Ishikawa (cell line): ENCODE results near the gene ITFG1.

ENCODE experiments used
- CEBPB ChIP-seq: IDR thresholded peaks from 2 replicates; pipeline ENCODE4 v1.6.1; 2012
- CREB1 ChIP-seq: IDR thresholded peaks from 2 replicates; pipeline ENCODE4 v1.6.1; 2012; ENCODE audit warnings: low read depth
- EGR1 ChIP-seq: IDR thresholded peaks from 2 replicates; pipeline ENCODE4 v1.6.1; 2012
- EP300 ChIP-seq: IDR thresholded peaks from 2 replicates; pipeline ENCODE4 v1.6.1; 2012; ENCODE audit warnings: borderline replicate concordance
- FOXM1 ChIP-seq: IDR thresholded peaks from 2 replicates; pipeline ENCODE4 v1.6.1; 2012; ENCODE audit warnings: low read depth, borderline replicate concordance
- NFIC ChIP-seq: IDR thresholded peaks from 2 replicates; pipeline ENCODE4 v1.6.1; 2012
- RAD21 ChIP-seq: IDR thresholded peaks from 2 replicates; pipeline ENCODE4 v1.6.1; 2012; ENCODE audit warnings: low read depth
- TAF1 ChIP-seq: IDR thresholded peaks from 2 replicates; pipeline ENCODE4 v1.6.1; 2012; ENCODE audit warnings: low read depth, mild to moderate bottlenecking
- TCF12 ChIP-seq: IDR thresholded peaks from 2 replicates; pipeline ENCODE4 v1.6.1; 2012; ENCODE audit warnings: low read depth
- TEAD4 ChIP-seq: IDR thresholded peaks from 2 replicates; pipeline ENCODE4 v1.6.1; 2012
- YY1 ChIP-seq: IDR thresholded peaks from 2 replicates; pipeline ENCODE4 v1.6.1; 2012; ENCODE audit warnings: low read depth
- ZBTB7A ChIP-seq: IDR thresholded peaks from 2 replicates; pipeline ENCODE4 v1.6.1; 2012; ENCODE audit warnings: low read depth
- TF ChIP-seq, protein P1 (sequence below): IDR thresholded peaks from 2 replicates; pipeline ENCODE4 v1.6.1; 2012
- TF ChIP-seq, protein P2 (sequence below): IDR thresholded peaks from 2 replicates; pipeline ENCODE4 v1.6.1; 2012; ENCODE audit warnings: low read depth, mild to moderate bottlenecking
- TF ChIP-seq, protein P3 (sequence below): IDR thresholded peaks from 2 replicates; pipeline ENCODE4 v1.6.1; 2012

Gene ITFG1

DNA sequence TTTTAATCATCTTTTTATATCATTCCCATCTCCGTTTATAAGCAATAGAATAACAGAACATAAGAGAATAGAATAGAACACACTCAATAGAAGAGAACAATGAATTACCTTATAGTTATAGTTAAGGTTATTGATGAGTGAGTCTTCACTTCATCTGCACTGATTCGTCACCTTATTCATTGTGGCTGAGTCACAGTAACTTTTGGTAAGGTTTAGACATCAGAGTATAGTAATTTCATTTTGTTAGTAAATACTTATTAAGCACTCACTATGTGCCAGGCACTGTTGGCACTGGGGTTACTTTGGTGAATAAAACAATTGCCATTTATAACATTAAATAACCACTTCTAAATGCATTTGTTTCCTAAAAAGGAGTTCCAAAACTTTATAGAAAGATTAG is 22.8 kb upstream of the ITFG1 start:
- TF ChIP-seq EP300 (no peak), ZBTB7A (no peak), YY1 (no peak), RAD21 (no peak), EGR1 (no peak), FOXM1 (no peak), TCF12 (no peak)
- TF ChIP-seq, protein P1, sequence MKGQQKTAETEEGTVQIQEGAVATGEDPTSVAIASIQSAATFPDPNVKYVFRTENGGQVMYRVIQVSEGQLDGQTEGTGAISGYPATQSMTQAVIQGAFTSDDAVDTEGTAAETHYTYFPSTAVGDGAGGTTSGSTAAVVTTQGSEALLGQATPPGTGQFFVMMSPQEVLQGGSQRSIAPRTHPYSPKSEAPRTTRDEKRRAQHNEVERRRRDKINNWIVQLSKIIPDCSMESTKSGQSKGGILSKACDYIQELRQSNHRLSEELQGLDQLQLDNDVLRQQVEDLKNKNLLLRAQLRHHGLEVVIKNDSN, result no peak
- TF ChIP-seq, protein P2, sequence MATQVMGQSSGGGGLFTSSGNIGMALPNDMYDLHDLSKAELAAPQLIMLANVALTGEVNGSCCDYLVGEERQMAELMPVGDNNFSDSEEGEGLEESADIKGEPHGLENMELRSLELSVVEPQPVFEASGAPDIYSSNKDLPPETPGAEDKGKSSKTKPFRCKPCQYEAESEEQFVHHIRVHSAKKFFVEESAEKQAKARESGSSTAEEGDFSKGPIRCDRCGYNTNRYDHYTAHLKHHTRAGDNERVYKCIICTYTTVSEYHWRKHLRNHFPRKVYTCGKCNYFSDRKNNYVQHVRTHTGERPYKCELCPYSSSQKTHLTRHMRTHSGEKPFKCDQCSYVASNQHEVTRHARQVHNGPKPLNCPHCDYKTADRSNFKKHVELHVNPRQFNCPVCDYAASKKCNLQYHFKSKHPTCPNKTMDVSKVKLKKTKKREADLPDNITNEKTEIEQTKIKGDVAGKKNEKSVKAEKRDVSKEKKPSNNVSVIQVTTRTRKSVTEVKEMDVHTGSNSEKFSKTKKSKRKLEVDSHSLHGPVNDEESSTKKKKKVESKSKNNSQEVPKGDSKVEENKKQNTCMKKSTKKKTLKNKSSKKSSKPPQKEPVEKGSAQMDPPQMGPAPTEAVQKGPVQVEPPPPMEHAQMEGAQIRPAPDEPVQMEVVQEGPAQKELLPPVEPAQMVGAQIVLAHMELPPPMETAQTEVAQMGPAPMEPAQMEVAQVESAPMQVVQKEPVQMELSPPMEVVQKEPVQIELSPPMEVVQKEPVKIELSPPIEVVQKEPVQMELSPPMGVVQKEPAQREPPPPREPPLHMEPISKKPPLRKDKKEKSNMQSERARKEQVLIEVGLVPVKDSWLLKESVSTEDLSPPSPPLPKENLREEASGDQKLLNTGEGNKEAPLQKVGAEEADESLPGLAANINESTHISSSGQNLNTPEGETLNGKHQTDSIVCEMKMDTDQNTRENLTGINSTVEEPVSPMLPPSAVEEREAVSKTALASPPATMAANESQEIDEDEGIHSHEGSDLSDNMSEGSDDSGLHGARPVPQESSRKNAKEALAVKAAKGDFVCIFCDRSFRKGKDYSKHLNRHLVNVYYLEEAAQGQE, result no peak
- TF ChIP-seq, protein P3, sequence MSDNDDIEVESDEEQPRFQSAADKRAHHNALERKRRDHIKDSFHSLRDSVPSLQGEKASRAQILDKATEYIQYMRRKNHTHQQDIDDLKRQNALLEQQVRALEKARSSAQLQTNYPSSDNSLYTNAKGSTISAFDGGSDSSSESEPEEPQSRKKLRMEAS, result no peak

DNA sequence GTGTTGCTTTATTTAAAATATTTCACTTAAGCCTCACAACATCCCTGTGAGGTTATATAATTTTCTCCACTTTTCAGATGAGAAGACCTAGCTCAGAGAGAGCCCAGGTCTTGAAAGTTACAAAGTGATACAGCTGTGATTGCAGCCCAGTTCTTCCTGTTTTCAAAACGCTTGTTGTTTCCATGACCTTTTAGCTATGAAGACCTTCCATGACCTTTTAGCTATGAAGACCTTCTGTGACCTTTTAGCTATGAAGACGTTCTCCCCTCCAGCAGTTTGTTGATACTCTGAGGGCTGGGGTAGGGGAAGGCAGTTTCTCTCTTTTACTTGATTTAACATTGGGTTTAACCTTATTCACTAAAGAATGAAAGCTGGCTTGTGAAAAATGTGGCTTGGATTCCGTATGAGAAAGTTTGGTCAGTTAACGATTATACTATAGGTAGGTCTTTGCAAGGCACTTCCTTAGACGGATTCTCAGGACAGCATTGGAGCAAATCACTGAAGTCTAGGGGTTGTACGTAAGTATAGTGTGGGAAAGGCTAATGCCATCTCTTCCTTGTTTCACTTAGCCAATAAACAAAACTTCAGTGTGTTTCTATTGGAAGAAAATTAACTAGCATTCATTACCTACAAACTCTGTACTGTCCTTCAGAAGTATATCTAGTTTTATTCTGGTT is 21.0 kb upstream of the ITFG1 start:
- TF ChIP-seq EP300 (no peak), TCF12 (no peak), CEBPB (no peak), TAF1 (no peak), RAD21 (no peak), TEAD4 (no peak)

DNA sequence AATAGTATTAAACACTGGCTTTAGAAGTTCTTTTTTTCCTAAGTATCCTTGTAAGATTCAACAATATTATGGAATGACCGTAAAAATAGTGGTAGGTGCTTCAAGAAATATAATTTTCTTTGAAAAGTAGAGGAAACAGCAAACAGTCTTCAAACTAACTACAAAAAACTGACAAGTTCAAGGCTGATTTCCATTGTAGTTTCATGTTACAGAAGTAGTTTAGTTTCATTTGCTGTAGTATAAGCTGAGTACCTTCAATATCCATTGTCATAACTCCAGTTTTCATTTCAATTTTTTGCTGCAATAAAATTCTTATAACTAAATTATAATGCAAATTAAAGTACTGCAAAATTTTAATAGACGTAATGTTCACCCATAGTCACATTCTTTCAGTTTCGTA is 19.5 kb upstream of the ITFG1 start:
- no peak for TF ChIP-seq ZBTB7A
- TF ChIP-seq CEBPB, result no peak
- TF ChIP-seq, protein P3, result no peak
- TF ChIP-seq EGR1, result no peak
- TF ChIP-seq TAF1, result no peak
- TF ChIP-seq TCF12, result no peak
- no peak for TF ChIP-seq CREB1

DNA sequence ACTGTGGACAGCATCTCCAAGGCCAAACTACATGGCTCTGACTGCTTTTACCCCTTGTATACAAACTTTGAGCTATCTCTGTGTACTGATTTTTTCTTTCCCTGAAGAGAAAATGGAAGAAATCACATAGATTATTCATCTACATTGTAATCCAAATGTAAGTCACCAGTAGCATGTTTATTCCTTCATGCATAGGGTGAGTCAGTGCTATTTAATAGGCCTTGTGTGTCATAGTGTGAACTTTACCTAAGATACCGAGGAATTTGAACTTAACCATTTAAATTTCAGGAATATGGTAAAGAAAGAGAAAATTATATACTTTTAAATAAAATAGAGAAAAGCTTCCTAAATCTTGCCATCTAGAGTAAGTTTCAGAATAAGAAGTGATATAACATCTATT is 16.8 kb upstream of the ITFG1 start:
- TF ChIP-seq TEAD4 (no peak), CREB1 (no peak), ZBTB7A (no peak), RAD21 (no peak)

DNA sequence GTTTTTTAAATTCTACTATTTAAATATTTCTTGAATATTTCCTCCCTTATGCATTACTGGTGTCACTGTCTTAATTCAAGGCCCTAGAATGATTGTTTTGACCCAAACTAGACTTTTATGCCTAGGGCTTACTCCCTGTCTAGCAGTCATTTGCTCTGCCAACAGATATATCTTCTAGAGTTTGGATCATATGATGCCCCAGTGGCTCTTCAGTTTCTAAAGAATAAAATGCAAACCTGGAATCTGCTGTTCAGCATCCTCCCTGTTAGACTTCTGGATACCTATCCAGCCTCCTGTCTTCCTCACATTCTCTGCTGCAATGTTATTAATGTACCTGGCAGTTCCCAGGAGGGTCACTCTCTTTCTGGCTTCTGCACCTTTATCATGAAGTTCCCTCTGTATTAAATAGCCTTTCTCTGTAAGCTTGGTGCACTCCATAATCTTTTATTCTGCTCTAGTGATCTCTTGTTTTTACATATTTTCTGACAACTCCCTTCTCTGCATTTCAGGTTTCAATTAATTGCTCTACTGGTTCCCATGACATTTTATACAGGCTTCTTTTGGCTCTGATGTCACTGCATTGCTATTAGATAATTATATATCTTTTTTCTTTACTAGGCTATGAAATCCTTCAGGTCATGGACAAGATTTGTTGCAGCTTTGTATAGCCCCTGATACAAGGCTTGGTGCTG is 15.9 kb upstream of the ITFG1 start:
- TF ChIP-seq TAF1 (no peak), YY1 (no peak)

DNA sequence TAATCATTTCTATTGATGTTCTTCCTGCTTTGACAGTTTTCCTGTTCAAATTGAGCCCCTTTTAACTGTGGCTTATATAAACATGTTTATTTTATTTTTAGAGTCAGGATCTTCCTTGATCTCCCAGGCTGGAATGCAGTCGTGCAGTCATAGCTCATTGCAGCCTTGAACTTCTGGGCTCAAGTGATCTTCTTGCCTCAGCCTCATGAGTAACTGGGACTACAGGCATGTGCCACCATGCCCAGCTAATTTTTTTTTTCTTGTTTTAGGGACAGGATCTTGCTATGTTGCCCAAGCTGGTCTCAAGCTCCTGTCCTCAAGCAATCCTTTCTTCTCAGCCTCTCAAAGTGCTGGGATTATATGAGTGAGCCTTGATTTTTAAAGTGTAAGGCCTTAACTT is 14.9 kb upstream of the ITFG1 start:
- TF ChIP-seq RAD21 (no peak), EP300 (no peak), ZBTB7A (no peak), CREB1 (no peak), EGR1 (no peak), TEAD4 (no peak), FOXM1 (no peak), YY1 (no peak), CEBPB (no peak), TCF12 (no peak), NFIC (no peak), TAF1 (no peak)
- TF ChIP-seq, protein P2, result no peak
- TF ChIP-seq, protein P1, result no peak
- TF ChIP-seq, protein P3, result no peak
